OCI-LY7 (cell line): ENCODE measurements around the gene ZNF207. TPM values are rescaled to one million over a fixed set of nuclear protein-coding genes. Genes with fewer than 3 reads are reported as not detected.
"Not testable (repeated sequence)": the region's sequence is repeated elsewhere in the genome, so short reads cannot be mapped to it uniquely, and the experiment has no call there.

Source experiments
- BruUV-seq: library from RNA; stranded (reverse); fragments of 400-500 nt; replicated peaks from 2 replicates; lab custom pipeline; 2021; lab: Mats Ljungman, UMichigan
- CTCF ChIA-PET: fragments of 300-600 bp; sonication (Branson Sonifier 250); formaldehyde crosslinking; loops from one replicate; lab custom pipeline; 2022; ENCODE audit warnings: antibody characterized with exemption; ENCODE audit not compliant: unreplicated experiment; lab: Charles Lee
- POLR2A ChIA-PET: fragments of 300-600 bp; sonication (Branson Sonifier 250); formaldehyde crosslinking; loops from one replicate; lab custom pipeline; 2022; ENCODE audit warnings: antibody characterized with exemption; lab: Charles Lee
- DNase-seq: peaks from one replicate; pipeline ENCODE4 v3.0.0-alpha.2; 2015; ENCODE audit warnings: low spot score
- H2AFZ ChIP-seq: fragments of 200-600 bp; sonication (generic), shearing (Covaris generic); 2 replicates; pipeline ENCODE4 v1.6.1; 2014; ENCODE audit warnings: mild to moderate bottlenecking, antibody characterized with exemption, low read length, moderate library complexity
- H3K27ac ChIP-seq: fragments of 200-600 bp; sonication (generic); 2 replicates; pipeline ENCODE4 v1.5.1; 2014; ENCODE audit warnings: mixed run types, low read depth, mild to moderate bottlenecking, moderate library complexity, low read length, inconsistent platforms; ENCODE audit not compliant: poor library complexity, severe bottlenecking
- H3K36me3 ChIP-seq: fragments of 200-600 bp; sonication (generic); 2 replicates; pipeline ENCODE4 v1.6.1; 2014; ENCODE audit warnings: mild to moderate bottlenecking, antibody characterized with exemption, low read length, moderate library complexity, mixed read lengths; ENCODE audit not compliant: insufficient read depth
- H3K4me1 ChIP-seq: fragments of 200-600 bp; sonication (generic); 2 replicates; pipeline ENCODE4 v1.5.1; 2014; ENCODE audit warnings: mild to moderate bottlenecking, low read length; ENCODE audit not compliant: insufficient read depth, poor library complexity, severe bottlenecking
- H3K4me2 ChIP-seq: fragments of 200-600 bp; sonication (generic); 2 replicates; pipeline ENCODE4 v1.6.1; 2014; ENCODE audit warnings: mild to moderate bottlenecking, low read length
- H3K4me3 ChIP-seq: fragments of 200-600 bp; sonication (generic); 2 replicates; pipeline ENCODE4 v1.5.1; 2014; ENCODE audit warnings: mild to moderate bottlenecking, low read depth, low read length; ENCODE audit not compliant: poor library complexity, severe bottlenecking
- H3K79me2 ChIP-seq: fragments of 200-600 bp; sonication (generic); 2 replicates; pipeline ENCODE4 v1.6.1; 2016; ENCODE audit warnings: low read depth, mild to moderate bottlenecking, low read length, moderate library complexity, mixed read lengths; ENCODE audit not compliant: insufficient read depth
- H3K9me2 ChIP-seq: fragments of 200-600 bp; sonication (generic); 2 replicates; pipeline ENCODE4 v1.6.1; 2016; ENCODE audit warnings: mild to moderate bottlenecking, low read length, mixed read lengths; ENCODE audit not compliant: insufficient read depth
- H3K9me3 ChIP-seq: fragments of 200-600 bp; sonication (generic); 2 replicates; pipeline ENCODE4 v1.6.1; 2014; ENCODE audit warnings: mild to moderate bottlenecking, mixed run types, low read length, mixed read lengths
- H4K20me1 ChIP-seq: fragments of 200-600 bp; sonication (generic); 2 replicates; pipeline ENCODE4 v1.6.1; 2014; ENCODE audit warnings: mild to moderate bottlenecking, antibody characterized with exemption, low read length, moderate library complexity, mixed read lengths; ENCODE audit not compliant: insufficient read depth
- EZH2phosphoT487 ChIP-seq: fragments of 200-600 bp; sonication (generic); IDR thresholded peaks from 2 replicates; pipeline ENCODE4 v1.6.1; 2018; ENCODE audit warnings: low read depth, borderline replicate concordance, mild to moderate bottlenecking, mixed run types, antibody characterized with exemption, low read length, moderate library complexity, mixed read lengths
- intact Hi-C: fragments of 100-400 bp; cut with micrococcal nuclease; formaldehyde crosslinking; loops from one replicate; pipeline ENCODE4 v1.10.0; 2022; ENCODE audit not compliant: unreplicated experiment
- total RNA-seq, 2 experiments: library from RNA; depleted of rRNA in 1 of 2; stranded (reverse); fragments of >200 nt in 1 of 2; shearing (Covaris generic) in 1 of 2; gene quantifications; 2 replicates each; pipeline ENCODE4 v1.2.3, GENCODE V29; 2014 to 2022
- TF ChIP-seq, protein P1 (sequence below): fragments of 200-600 bp; sonication (generic); conservative IDR thresholded peaks from 2 replicates; pipeline ENCODE4 v1.5.1; 2014; ENCODE audit warnings: mild to moderate bottlenecking, antibody characterized with exemption, low read length, moderate library complexity, mixed read lengths

ZNF207 gene
- total RNA-seq, 2 experiments from 2014 or later, result 157 to 284 TPM

DNA sequence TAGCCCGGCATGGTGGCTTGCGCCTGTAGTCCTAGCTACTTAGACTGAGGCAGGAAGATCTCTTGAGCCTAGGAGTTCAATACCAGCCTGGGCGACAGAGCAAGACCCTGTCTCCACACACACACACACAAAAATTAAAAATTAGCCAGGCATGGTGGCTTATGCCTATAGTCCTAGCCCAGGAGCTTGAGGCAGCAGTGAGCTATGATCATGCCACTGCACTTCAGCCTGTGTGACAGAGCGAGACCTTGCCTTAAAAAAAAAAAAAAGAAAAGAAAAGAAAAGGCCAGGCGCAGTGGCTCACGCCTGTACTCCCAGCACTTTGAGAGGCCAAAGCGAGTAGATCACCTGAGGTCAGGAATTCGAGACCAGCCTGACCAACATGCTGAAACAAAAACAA is 31.9 kb upstream of the ZNF207 start:
- Histone ChIP-seq H2AFZ (no peak overlapping the region), H4K20me1 (no peaks in the 10 kb centered on the region), H3K4me1 (peaks cover 11% of the 10 kb centered on the region), H3K9me2 (no peaks in the 10 kb centered on the region), H3K36me3 (no peaks in the 10 kb centered on the region), H3K79me2 (no peaks in the 10 kb centered on the region), H3K27ac (no peak overlapping the region), H3K9me3 (no peaks in the 10 kb centered on the region), H3K4me2 (no peak overlapping the region), H3K4me3 (no peak overlapping the region)
- TF ChIP-seq, protein P1, sequence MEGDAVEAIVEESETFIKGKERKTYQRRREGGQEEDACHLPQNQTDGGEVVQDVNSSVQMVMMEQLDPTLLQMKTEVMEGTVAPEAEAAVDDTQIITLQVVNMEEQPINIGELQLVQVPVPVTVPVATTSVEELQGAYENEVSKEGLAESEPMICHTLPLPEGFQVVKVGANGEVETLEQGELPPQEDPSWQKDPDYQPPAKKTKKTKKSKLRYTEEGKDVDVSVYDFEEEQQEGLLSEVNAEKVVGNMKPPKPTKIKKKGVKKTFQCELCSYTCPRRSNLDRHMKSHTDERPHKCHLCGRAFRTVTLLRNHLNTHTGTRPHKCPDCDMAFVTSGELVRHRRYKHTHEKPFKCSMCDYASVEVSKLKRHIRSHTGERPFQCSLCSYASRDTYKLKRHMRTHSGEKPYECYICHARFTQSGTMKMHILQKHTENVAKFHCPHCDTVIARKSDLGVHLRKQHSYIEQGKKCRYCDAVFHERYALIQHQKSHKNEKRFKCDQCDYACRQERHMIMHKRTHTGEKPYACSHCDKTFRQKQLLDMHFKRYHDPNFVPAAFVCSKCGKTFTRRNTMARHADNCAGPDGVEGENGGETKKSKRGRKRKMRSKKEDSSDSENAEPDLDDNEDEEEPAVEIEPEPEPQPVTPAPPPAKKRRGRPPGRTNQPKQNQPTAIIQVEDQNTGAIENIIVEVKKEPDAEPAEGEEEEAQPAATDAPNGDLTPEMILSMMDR, result no peak
- TF ChIP-seq EZH2phosphoT487, result no peak
- no peak for DNase-seq
- ChIA-PET POLR2A (no interaction called here), CTCF (interaction anchor here (1.0 kb wide), 1 partner anchor 46 kb away, joined by 3 read pairs; no protein-coding TSS in a partner anchor)
- BruUV-seq, result no TSS peak
- intact Hi-C loops, result no loop called here

DNA sequence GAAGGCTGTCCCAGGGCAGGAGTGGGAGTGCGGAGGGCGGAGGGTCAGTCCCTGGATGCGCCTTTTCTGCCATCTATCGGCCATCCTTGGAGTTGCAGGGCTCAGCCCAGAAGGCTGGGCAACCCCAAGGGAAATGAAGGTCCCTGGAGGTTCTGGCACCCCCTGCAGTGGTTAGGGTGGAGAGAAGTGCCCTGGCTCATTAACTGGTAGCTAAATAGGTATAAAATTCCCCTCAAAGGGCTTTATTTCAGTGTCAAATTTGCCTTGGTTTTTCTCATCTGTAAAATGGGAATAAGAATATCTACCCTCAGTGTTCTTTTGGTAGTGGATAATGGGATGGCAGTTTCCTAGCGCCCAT is 30.4 kb upstream of the ZNF207 start:
- ChIA-PET CTCF (interaction anchor here (0.7 kb wide), 1 partner anchor 32 kb away, joined by 3 read pairs; no protein-coding TSS in a partner anchor), POLR2A (no interaction called here)
- peak overlapping the region; percentile 51; the same call in 1 of the 2 replicates for H3K4me2 ChIP-seq
- TF ChIP-seq EZH2phosphoT487, result no peak
- TF ChIP-seq, protein P1, result peak; percentile 96
- no peak overlapping the region for H2AFZ ChIP-seq
- DNase-seq, result peak; percentile 82
- H3K4me3 ChIP-seq, result no peak overlapping the region
- no peaks in the 10 kb centered on the region for H3K36me3 ChIP-seq
- no peaks in the 10 kb centered on the region for H4K20me1 ChIP-seq
- H3K9me2 ChIP-seq, result no peaks in the 10 kb centered on the region
- BruUV-seq, result no TSS peak
- intact Hi-C loops, result loop anchor here (1.0 kb wide), 1 partner anchor 66 kb away; no protein-coding TSS in a partner anchor
- no peaks in the 10 kb centered on the region for H3K9me3 ChIP-seq
- H3K27ac ChIP-seq, result no peak overlapping the region
- H3K79me2 ChIP-seq, result no peaks in the 10 kb centered on the region
- H3K4me1 ChIP-seq, result peaks cover 15% of the 10 kb centered on the region

DNA sequence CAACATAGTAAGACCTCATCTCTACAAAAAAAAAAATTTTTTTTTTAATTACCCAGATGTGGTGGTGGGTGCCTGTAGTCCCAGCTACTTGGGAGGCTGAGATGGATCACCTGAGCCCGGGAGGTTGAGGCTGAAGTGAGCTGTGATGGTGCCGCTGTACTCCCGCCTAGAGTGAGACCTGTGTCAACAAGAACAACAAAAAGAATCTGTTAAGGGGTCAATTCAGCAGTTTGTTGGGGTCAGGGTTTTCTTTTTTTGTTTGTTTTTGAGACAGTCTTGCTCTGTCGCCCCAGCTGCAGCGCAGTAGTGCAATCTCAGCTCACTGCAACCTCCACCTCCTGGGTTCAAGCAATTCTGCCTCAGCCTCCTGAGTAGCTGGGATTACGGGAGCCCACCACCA is 29.9 kb upstream of the ZNF207 start:
- H3K36me3 ChIP-seq, DNase-seq, H3K79me2 ChIP-seq, intact Hi-C loops, H3K4me2 ChIP-seq, H3K9me2 ChIP-seq, H3K27ac ChIP-seq, H2AFZ ChIP-seq, H3K4me3 ChIP-seq, H4K20me1 ChIP-seq, POLR2A ChIA-PET, H3K9me3 ChIP-seq, BruUV-seq: not testable (repeated sequence)
- peaks cover 15% of the 10 kb centered on the region for H3K4me1 ChIP-seq
- CTCF ChIA-PET, result interaction anchor here (0.7 kb wide), 1 partner anchor 32 kb away, joined by 3 read pairs; no protein-coding TSS in a partner anchor
